Tibial nerve (tissue), 4 donors: Measurements from ENCODE around the gene ACP1.

Experiments used
- CTCF ChIP-seq, 5 experiments: fragments of 200-600 bp in 3 of 5; fragments of 450-650 bp in 2 of 5; sonication (generic) in 3 of 5; IDR thresholded peaks; one replicate each; pipeline ENCODE4 v1.5.1; 2016 to 2019; ENCODE audit warnings: antibody characterized with exemption in 5 of 5, mild to moderate bottlenecking in 3 of 5, moderate library complexity in 2 of 5
- EP300 ChIP-seq, 2 donors: sonication (generic); formaldehyde crosslinking; IDR thresholded peaks; one replicate each; pipeline ENCODE4 v1.6.1; 2017; ENCODE audit warnings: antibody characterized with exemption in 2 of 2, mild to moderate bottlenecking in 1 of 2
- POLR2A ChIP-seq, 2 donors: fragments of 450-650 bp; IDR thresholded peaks; one replicate each; pipeline ENCODE4 v1.6.1; 2017; ENCODE audit warnings: antibody characterized with exemption in 2 of 2, mild to moderate bottlenecking in 2 of 2, moderate library complexity in 2 of 2

DNA sequence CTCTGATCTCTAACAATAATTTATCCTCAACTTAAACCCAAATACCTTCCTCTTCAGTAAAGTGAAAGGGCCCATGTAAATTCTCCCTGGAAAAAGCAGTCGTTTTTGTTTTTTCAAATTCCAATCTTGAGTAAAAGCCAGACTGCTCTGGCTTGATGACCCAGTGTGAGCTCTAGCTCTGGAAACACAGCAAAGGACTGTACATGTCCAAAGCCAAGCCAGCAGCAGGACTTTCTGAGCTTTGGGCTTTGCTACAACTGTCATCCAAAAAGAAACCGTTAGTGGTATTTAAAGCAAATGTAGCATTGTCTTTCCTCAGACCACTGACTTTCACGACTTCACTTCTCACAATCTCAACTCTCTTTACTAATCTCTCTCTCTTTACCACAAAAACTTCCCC lies 26.3 kb upstream of the ACP1 start:
- no peak for TF ChIP-seq CTCF (IDR thresholded peaks at IDR 0.05)
- no peak for TF ChIP-seq POLR2A (IDR thresholded peaks at IDR 0.05)
- no peak for TF ChIP-seq EP300 (IDR thresholded peaks at IDR 0.05)
